PC-3 (cell line): ENCODE measurements around the gene OVCH1.

Experiments used
- CTCF ChIP-seq: fragments of 300-600 bp; sonication (generic); conservative IDR thresholded peaks from 2 replicates; pipeline ENCODE4 v1.5.1; 2017; ENCODE audit warnings: antibody characterized with exemption, low read depth, mild to moderate bottlenecking, low read length
- EZH2 ChIP-seq: fragments of 300-600 bp; sonication (generic); IDR thresholded peaks from one replicate; pipeline ENCODE4 v1.6.1; 2017; ENCODE audit warnings: antibody characterized with exemption, mild to moderate bottlenecking, low read length; ENCODE audit not compliant: unreplicated experiment
- EZH2phosphoT487 ChIP-seq: fragments of 300-600 bp; sonication (generic); IDR thresholded peaks from 2 replicates; pipeline ENCODE4 v1.6.1; 2018; ENCODE audit warnings: mild to moderate bottlenecking, antibody characterized with exemption, low read length, borderline replicate concordance

- TF ChIP-seq CTCF (no peak), EZH2 (no peak), EZH2phosphoT487 (no peak)
Measured at GRCh38 chr12:29395356-29395755, 102.1 kb downstream of the OVCH1 start.
